ENCODE results near the gene OOSP4A.

GRCh38 chr11:60003729-60004128 is 39.9 kb downstream of the OOSP4A start:
- TF ChIP-seq CTCF (IDR thresholded peaks at IDR 0.05) (no peak), POLR2A (IDR thresholded peaks at IDR 0.05) (no peak)
